ENCODE measurements around the gene RAB6B. TPM values are rescaled to one million over a fixed set of nuclear protein-coding genes. Genes with fewer than 3 reads are reported as not detected.

RAB6B gene
- total RNA-seq, 1 donor from 2014 or later, result 0.37 TPM

GRCh38 chr3:133896002-133896761 lies 500 bp upstream of the RAB6B start:
- peak; percentile 15 for DNase-seq (ENCODE audit: low read depth)

GRCh38 chr3:133894353-133895207 lies 1.1 kb downstream of the RAB6B start:
- DNase-seq (ENCODE audit: low read depth), result no peak

- DNase-seq (ENCODE audit: low read depth), result no peak
These were observed 1.9 kb downstream of the RAB6B start for GRCh38 chr3:133893683-133894352.

GRCh38 chr3:133892541-133893231 lies 3.0 kb downstream of the RAB6B start:
- no peak for DNase-seq (ENCODE audit: low read depth)

- DNase-seq (ENCODE audit: low read depth), result no peak
These were observed 3.9 kb downstream of the RAB6B start for GRCh38 chr3:133891662-133892378.

- DNase-seq (ENCODE audit: low read depth), result no peak
These were observed 4.6 kb downstream of the RAB6B start for GRCh38 chr3:133890972-133891644.

- no peak for DNase-seq (ENCODE audit: low read depth)
These were observed 5.6 kb downstream of the RAB6B start for GRCh38 chr3:133890037-133890436.

GRCh38 chr3:133888726-133889340 lies 6.8 kb downstream of the RAB6B start:
- DNase-seq (ENCODE audit: low read depth), result no peak

GRCh38 chr3:133887803-133888703 lies 7.6 kb downstream of the RAB6B start:
- DNase-seq (ENCODE audit: low read depth), result no peak

GRCh38 chr3:133887074-133887802 lies 8.4 kb downstream of the RAB6B start:
- DNase-seq (ENCODE audit: low read depth), result no peak

GRCh38 chr3:133886031-133886722 lies 9.5 kb downstream of the RAB6B start:
- no peak for DNase-seq (ENCODE audit: low read depth)

GRCh38 chr3:133884887-133885711 lies 10.6 kb downstream of the RAB6B start:
- no peak for DNase-seq (ENCODE audit: low read depth)

- DNase-seq (ENCODE audit: low read depth), result no peak
These were observed 11.4 kb downstream of the RAB6B start for GRCh38 chr3:133884054-133884886.

- DNase-seq (ENCODE audit: low read depth), result no peak
These were observed 12.0 kb downstream of the RAB6B start for GRCh38 chr3:133883641-133884040.

- DNase-seq (ENCODE audit: low read depth), result no peak
These were observed 12.6 kb downstream of the RAB6B start for GRCh38 chr3:133882986-133883586.
